Measurements from ENCODE around the gene CFAP74. TPM values are rescaled to one million over a fixed set of nuclear protein-coding genes. Genes with fewer than 3 reads are reported as not detected.

CFAP74 gene
- total and polyA plus RNA-seq, 2 donors (not counting 3 experiments of a cell fraction or from before 2014, with no cell fraction given) = not detected

- H3K27me3 ChIP-seq (ENCODE audit: control insufficient read depth in 2 of 2, insufficient read depth in 2 of 2, low read length in 2 of 2) = peaks cover 3% of the 10 kb centered on the region in 2 experiments
- H3K4me1 ChIP-seq (ENCODE audit: control insufficient read depth, extremely low read depth, insufficient read depth, low read length) = no peaks in the 10 kb centered on the region
- DNase-seq (ENCODE audit: low read depth, low spot score) (no peak), FAIRE-seq (no peak)
- POLR2A ChIA-PET = no interaction called here
- no peak overlapping the region for H2AFZ ChIP-seq (ENCODE audit: low read depth, low read length)
- no peaks in the 10 kb centered on the region for H4K20me1 ChIP-seq (replicated peaks; ENCODE audit: control insufficient read depth, extremely low read depth, insufficient read depth, low read length)
- TF ChIP-seq POLR2A (IDR thresholded peaks at IDR 0.05; ENCODE audit: low read depth, low read length) (no peak), MAX (IDR thresholded peaks at IDR 0.05; ENCODE audit: insufficient read depth, insufficient read length) (no peak), JUN (IDR thresholded peaks at IDR 0.05; ENCODE audit: borderline replicate concordance, insufficient read depth, insufficient read length, low read depth) (no peak), MYC (IDR thresholded peaks at IDR 0.05; ENCODE audit: low read depth, low read length) (no peak), GATA2 (IDR thresholded peaks at IDR 0.05; ENCODE audit: insufficient read depth, insufficient read length, low read depth, low read length) (no peak), POLR2AphosphoS5 (IDR thresholded peaks at IDR 0.05; ENCODE audit: insufficient read depth, low read depth, low read length) (no peak), EZH2 (IDR thresholded peaks at IDR 0.05; ENCODE audit: borderline replicate concordance, low read depth, low read length, severe bottlenecking) (no peak), FOS (IDR thresholded peaks at IDR 0.05; ENCODE audit: borderline replicate concordance, insufficient read depth, low read length) (no peak)
- TF ChIP-seq, protein P1, sequence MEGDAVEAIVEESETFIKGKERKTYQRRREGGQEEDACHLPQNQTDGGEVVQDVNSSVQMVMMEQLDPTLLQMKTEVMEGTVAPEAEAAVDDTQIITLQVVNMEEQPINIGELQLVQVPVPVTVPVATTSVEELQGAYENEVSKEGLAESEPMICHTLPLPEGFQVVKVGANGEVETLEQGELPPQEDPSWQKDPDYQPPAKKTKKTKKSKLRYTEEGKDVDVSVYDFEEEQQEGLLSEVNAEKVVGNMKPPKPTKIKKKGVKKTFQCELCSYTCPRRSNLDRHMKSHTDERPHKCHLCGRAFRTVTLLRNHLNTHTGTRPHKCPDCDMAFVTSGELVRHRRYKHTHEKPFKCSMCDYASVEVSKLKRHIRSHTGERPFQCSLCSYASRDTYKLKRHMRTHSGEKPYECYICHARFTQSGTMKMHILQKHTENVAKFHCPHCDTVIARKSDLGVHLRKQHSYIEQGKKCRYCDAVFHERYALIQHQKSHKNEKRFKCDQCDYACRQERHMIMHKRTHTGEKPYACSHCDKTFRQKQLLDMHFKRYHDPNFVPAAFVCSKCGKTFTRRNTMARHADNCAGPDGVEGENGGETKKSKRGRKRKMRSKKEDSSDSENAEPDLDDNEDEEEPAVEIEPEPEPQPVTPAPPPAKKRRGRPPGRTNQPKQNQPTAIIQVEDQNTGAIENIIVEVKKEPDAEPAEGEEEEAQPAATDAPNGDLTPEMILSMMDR (IDR thresholded peaks at IDR 0.05; ENCODE audit: extremely low read depth in 1 of 2, insufficient read depth in 1 of 2, low read depth in 1 of 2, low read length in 2 of 2) = no peak
- no peaks in the 10 kb centered on the region for H3K9me3 ChIP-seq (replicated peaks; ENCODE audit: control insufficient read depth, insufficient read depth, low read length)
- CTCF ChIA-PET = interaction anchor here (0.5 to 5.7 kb wide), 7 partner anchors 9 to 266 kb away, joined by 3 to 108 read pairs (median 5); no protein-coding TSS in a partner anchor
- H3K27ac ChIP-seq (ENCODE audit: insufficient read depth, low read depth, low read length) = no peak overlapping the region
- no peak overlapping the region for H3K4me2 ChIP-seq (ENCODE audit: insufficient read depth, low read length)
- dilution Hi-C loops (cut with MboI; ENCODE audit: extremely low pct_ligation_motif_present, low sequenced_read_pairs) = no loop called here
- no peak overlapping the region for H3K9ac ChIP-seq (replicated peaks; ENCODE audit: extremely low read depth, insufficient read depth, low read length)
- no peaks in the 10 kb centered on the region for H3K36me3 ChIP-seq (ENCODE audit: control insufficient read depth in 2 of 2, extremely low read depth in 1 of 2, insufficient read depth in 2 of 2, low read length in 2 of 2)
- H3K4me3 ChIP-seq (replicated peaks in 1 of 3; ENCODE audit: insufficient read depth in 1 of 3, low read depth in 1 of 3, low read length in 3 of 3) = no peak overlapping the region
- BruUV-seq (replicated peaks) = no TSS peak
- intact Hi-C loops (cut with micrococcal nuclease) = no loop called here
- no peaks in the 10 kb centered on the region for H3K9me1 ChIP-seq (replicated peaks; ENCODE audit: control insufficient read depth, extremely low read depth, insufficient read depth, low read length)
- no peaks in the 10 kb centered on the region for H3K79me2 ChIP-seq (ENCODE audit: control insufficient read depth, insufficient read depth, low read length)
These were observed 44.1 kb downstream of the CFAP74 start for GRCh38 chr1:1959459-1959839.

Data from endothelial cell of umbilical vein (primary cell).